ENCODE results near the gene RCL1.

DNA sequence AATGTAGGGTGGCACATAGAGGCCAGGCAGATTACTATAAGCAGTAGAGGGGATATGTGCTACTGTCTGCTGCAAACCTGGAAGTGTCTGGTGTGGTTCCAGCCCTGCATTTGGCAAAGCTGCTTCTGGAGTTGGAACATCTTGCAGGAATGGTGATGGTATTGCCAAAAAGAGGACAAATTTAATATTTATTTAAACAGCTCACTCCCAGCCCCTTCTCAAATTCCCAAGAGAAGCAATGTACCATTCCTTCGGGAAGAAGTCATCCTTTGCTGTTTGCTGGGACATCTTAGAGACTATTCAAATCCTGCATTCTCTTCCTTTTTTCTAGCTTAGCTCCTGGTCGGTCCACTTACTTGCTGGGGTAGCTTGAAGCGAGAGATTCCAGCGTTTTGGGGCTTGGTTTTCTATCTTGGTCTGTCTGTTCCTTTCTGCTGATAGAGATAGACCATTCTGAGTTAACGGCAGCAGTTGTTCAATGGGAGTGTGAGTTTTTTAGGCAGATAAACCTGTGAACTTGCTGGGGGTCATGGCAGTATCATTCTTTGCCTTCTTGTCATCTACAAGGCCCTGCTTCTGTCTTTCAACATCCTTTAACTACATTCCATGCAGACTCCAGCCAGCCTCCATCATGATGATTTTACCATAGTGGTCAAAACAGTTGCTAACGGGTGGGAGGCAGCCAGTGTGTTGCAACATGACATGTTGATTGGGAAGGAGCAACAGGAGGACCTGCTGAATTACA lies 69.9 kb downstream of the RCL1 start:
- TF ChIP-seq, protein P1, sequence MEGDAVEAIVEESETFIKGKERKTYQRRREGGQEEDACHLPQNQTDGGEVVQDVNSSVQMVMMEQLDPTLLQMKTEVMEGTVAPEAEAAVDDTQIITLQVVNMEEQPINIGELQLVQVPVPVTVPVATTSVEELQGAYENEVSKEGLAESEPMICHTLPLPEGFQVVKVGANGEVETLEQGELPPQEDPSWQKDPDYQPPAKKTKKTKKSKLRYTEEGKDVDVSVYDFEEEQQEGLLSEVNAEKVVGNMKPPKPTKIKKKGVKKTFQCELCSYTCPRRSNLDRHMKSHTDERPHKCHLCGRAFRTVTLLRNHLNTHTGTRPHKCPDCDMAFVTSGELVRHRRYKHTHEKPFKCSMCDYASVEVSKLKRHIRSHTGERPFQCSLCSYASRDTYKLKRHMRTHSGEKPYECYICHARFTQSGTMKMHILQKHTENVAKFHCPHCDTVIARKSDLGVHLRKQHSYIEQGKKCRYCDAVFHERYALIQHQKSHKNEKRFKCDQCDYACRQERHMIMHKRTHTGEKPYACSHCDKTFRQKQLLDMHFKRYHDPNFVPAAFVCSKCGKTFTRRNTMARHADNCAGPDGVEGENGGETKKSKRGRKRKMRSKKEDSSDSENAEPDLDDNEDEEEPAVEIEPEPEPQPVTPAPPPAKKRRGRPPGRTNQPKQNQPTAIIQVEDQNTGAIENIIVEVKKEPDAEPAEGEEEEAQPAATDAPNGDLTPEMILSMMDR (IDR thresholded peaks at IDR 0.05) = no peak
- TF ChIP-seq POLR2A (IDR thresholded peaks at IDR 0.05; ENCODE audit: low read depth) = no peak
- no peak for TF ChIP-seq POLR2AphosphoS5 (IDR thresholded peaks at IDR 0.05)
- no peak for TF ChIP-seq EP300 (IDR thresholded peaks at IDR 0.05)
